Stimulated activated CD4-positive, alpha-beta T cell treated with anti-CD3 and anti-CD28 coated beads, Interleukin-4, amount 100 ng/mL, for 4 hours (primary cell): ENCODE results near the gene SGF29.
"Not testable (repeated sequence)": the region's sequence is repeated elsewhere in the genome, so short reads cannot be mapped to it uniquely, and the experiment has no call there.

Experiments used
- DNase-seq, 2 experiments: peaks; one replicate each; pipeline ENCODE4 v3.0.0-alpha.2; 2020

Gene SGF29

DNA sequence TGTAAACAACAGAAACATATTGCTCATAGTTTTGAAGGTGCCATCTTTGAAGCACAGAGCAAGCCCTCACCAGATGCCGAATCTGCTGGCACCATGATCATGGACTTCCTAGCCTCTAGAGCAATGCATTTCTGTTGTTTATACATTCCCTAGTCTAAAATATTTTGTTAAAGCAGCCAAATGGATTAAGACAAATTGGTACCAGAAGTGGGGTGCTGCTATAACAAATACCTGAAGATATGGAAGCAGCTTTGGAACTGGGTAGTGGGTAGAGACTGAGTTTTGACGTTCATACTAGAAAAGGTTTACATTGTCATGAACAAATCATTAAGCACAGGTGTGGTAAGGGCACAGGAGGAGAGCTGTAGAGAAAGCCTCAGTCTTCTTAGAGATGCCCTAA, 13.6 kb downstream of the SGF29 start:
- no peak for DNase-seq

- DNase-seq: no peak
Measured at GRCh38 chr16:28569021-28569420, 15.3 kb downstream of the SGF29 start.

GRCh38 chr16:28569968-28570752, 16.4 kb downstream of the SGF29 start:
- DNase-seq: no peak

- DNase-seq: no peak
Measured at GRCh38 chr16:28572696-28573510, 19.2 kb downstream of the SGF29 start.

- DNase-seq: no peak
Measured at GRCh38 chr16:28573738-28574718, 20.3 kb downstream of the SGF29 start.

GRCh38 chr16:28574925-28575324, 21.2 kb downstream of the SGF29 start:
- DNase-seq: no peak

DNA sequence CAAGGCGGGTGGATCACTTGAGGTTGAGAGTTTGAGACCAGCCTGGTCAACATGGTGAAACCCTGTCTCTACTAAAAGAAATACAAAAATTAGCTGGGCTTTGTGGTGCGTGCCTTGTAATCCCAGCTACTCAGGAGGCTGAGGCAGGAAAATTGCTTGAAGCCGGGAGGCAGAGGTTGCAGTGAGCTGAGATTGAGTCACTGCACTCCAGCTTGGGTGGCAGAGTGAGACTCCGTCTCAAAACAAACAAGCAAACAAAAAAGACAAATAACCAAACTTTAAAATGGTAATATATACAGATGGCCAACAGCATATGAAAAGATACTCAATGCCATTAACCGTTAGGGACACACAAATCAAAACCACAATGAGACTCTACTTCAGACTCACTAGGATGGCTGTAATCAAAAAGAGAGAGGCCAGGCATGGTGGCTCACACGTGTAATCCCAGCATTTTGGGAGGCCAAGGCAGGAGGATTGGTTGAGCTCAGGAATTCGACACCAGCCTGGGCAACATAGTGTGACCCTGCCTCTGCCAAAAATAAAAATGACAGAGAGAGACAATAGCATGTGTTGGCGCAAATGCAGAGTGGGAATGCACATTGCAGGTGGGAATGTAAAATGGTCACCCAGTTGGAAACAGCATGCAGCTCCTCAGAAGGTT, 21.9 kb downstream of the SGF29 start:
- no peak for DNase-seq

GRCh38 chr16:28580726-28581315, 27.1 kb downstream of the SGF29 start:
- DNase-seq: no peak

DNA sequence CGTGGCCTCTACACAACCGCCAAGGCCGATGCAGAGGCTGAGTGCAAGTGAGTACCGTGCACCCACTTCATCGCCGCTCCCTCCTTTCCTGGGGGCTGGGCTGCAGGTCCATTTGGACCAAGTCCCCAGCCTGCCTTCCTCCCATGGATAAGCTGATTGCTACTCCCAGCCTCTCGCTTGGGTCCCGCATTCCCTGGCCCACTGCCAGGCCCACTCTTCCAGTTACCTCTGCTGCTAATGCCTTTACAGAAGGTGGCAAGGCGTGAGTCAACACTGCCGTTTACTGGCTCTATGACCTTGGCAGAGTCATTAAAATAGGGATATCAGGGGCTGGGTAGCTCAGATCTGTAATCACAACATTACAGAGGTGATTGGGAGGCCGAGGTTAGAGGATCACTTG, 32.0 kb downstream of the SGF29 start:
- DNase-seq: no peak

GRCh38 chr16:28586466-28586865, 32.7 kb downstream of the SGF29 start:
- no peak for DNase-seq

DNA sequence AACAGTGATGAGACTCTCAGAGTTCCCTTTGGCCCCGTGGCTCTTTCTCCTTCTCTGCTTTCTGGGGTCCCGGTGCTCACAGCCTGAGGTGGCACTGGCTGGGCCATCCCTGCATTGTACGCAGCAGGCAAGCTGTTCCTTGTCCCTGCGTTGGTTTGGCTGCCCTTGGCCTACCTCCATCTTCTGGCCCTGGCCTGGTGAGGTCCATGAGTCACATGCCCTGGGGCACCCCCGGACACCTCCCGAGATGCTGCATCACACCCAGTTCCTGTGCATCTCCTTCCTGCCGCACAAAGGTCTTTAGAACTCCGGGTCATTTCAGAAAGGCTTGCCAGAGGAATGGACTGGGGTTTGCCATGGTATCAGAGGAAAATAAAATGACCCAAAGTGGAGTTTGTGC, 33.7 kb downstream of the SGF29 start:
- no peak for DNase-seq

DNA sequence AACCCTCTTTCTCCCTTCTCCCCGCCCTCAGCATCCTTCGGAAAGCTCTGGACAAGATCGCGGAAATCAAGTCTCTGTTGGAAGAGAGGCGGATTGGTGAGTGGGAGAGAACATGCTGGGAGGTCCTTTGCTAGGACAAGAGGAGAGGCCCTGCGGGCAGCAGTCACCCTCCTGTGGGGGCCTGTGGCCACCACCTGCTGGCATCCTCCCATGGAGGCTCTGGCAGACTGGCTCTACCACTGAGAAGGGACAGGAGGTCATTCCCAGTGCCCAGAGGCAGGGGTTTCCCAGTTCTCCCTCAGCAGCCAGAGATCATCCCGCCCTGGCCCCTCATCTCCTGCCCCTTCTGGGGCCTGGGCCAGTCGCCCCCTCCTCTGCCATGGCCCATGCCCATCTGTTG, 35.3 kb downstream of the SGF29 start:
- DNase-seq: no peak

GRCh38 chr16:28589930-28590329, 36.2 kb downstream of the SGF29 start:
- DNase-seq: no peak

GRCh38 chr16:28590384-28591340, 36.9 kb downstream of the SGF29 start:
- no peak for DNase-seq

DNA sequence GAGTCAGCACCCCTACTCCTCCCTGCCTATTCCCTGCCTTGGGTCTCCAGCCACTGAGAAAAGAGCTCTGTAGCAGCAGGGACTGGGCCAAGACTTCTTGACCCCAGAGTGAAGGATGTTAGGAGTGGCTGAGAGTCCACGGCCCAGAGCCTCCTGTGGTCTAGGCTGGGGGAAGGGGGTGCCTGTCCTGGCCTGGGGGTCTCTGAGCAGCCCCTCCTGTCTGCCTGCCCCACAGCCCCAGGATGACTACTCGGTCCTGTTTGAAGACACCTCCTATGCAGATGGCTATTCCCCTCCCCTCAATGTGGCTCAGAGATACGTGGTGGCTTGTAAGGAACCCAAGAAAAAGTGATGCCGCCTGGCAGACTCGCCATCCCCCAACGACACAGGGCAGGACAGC, 37.6 kb downstream of the SGF29 start:
- DNase-seq: no peak

- no peak for DNase-seq
Measured at GRCh38 chr16:28592511-28592910, 38.8 kb downstream of the SGF29 start.

GRCh38 chr16:28592979-28593553, 39.3 kb downstream of the SGF29 start:
- DNase-seq: no peak

DNA sequence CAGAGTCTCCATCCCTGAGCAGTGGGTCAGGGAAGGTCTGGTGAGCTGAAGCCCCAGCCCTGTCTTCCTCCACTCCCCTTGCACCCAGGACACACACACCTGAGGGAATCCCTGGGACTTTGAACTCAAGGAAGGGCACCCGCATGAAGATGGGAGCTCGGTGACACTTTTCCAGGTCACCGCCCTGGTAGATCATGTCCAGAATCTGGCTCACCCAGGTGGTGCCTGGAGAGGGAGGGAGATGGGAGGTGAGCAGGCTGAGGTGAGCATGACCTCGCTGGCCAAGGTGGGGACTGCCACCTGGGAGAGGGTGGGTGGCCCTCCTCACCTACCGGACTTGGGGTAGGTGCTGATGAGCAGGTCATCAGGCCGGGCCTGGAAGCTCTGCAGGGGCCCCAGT, 41.7 kb downstream of the SGF29 start:
- DNase-seq: not testable (repeated sequence)

GRCh38 chr16:28596115-28596630, 42.5 kb downstream of the SGF29 start:
- no peak for DNase-seq
